OCI-LY7 (cell line): Measurements from ENCODE around the gene SLC4A1. TPM values are rescaled to one million over a fixed set of nuclear protein-coding genes. Genes with fewer than 3 reads are reported as not detected.

Source experiments
- BruUV-seq: library from RNA; stranded (reverse); fragments of 400-500 nt; replicated peaks from 2 replicates; lab custom pipeline; 2021; lab: Mats Ljungman, UMichigan
- CTCF ChIA-PET: fragments of 300-600 bp; sonication (Branson Sonifier 250); formaldehyde crosslinking; loops from one replicate; lab custom pipeline; 2022; ENCODE audit warnings: antibody characterized with exemption; ENCODE audit not compliant: unreplicated experiment; lab: Charles Lee
- POLR2A ChIA-PET: fragments of 300-600 bp; sonication (Branson Sonifier 250); formaldehyde crosslinking; loops from one replicate; lab custom pipeline; 2022; ENCODE audit warnings: antibody characterized with exemption; lab: Charles Lee
- DNase-seq: peaks from one replicate; pipeline ENCODE4 v3.0.0-alpha.2; 2015; ENCODE audit warnings: low spot score
- H2AFZ ChIP-seq: fragments of 200-600 bp; sonication (generic), shearing (Covaris generic); 2 replicates; pipeline ENCODE4 v1.6.1; 2014; ENCODE audit warnings: mild to moderate bottlenecking, antibody characterized with exemption, low read length, moderate library complexity
- H3K27ac ChIP-seq: fragments of 200-600 bp; sonication (generic); 2 replicates; pipeline ENCODE4 v1.5.1; 2014; ENCODE audit warnings: mixed run types, low read depth, mild to moderate bottlenecking, moderate library complexity, low read length, inconsistent platforms; ENCODE audit not compliant: poor library complexity, severe bottlenecking
- H3K36me3 ChIP-seq: fragments of 200-600 bp; sonication (generic); 2 replicates; pipeline ENCODE4 v1.6.1; 2014; ENCODE audit warnings: mild to moderate bottlenecking, antibody characterized with exemption, low read length, moderate library complexity, mixed read lengths; ENCODE audit not compliant: insufficient read depth
- H3K4me1 ChIP-seq: fragments of 200-600 bp; sonication (generic); 2 replicates; pipeline ENCODE4 v1.5.1; 2014; ENCODE audit warnings: mild to moderate bottlenecking, low read length; ENCODE audit not compliant: insufficient read depth, poor library complexity, severe bottlenecking
- H3K4me2 ChIP-seq: fragments of 200-600 bp; sonication (generic); 2 replicates; pipeline ENCODE4 v1.6.1; 2014; ENCODE audit warnings: mild to moderate bottlenecking, low read length
- H3K4me3 ChIP-seq: fragments of 200-600 bp; sonication (generic); 2 replicates; pipeline ENCODE4 v1.5.1; 2014; ENCODE audit warnings: mild to moderate bottlenecking, low read depth, low read length; ENCODE audit not compliant: poor library complexity, severe bottlenecking
- H3K79me2 ChIP-seq: fragments of 200-600 bp; sonication (generic); 2 replicates; pipeline ENCODE4 v1.6.1; 2016; ENCODE audit warnings: low read depth, mild to moderate bottlenecking, low read length, moderate library complexity, mixed read lengths; ENCODE audit not compliant: insufficient read depth
- H3K9me2 ChIP-seq: fragments of 200-600 bp; sonication (generic); 2 replicates; pipeline ENCODE4 v1.6.1; 2016; ENCODE audit warnings: mild to moderate bottlenecking, low read length, mixed read lengths; ENCODE audit not compliant: insufficient read depth
- H3K9me3 ChIP-seq: fragments of 200-600 bp; sonication (generic); 2 replicates; pipeline ENCODE4 v1.6.1; 2014; ENCODE audit warnings: mild to moderate bottlenecking, mixed run types, low read length, mixed read lengths
- H4K20me1 ChIP-seq: fragments of 200-600 bp; sonication (generic); 2 replicates; pipeline ENCODE4 v1.6.1; 2014; ENCODE audit warnings: mild to moderate bottlenecking, antibody characterized with exemption, low read length, moderate library complexity, mixed read lengths; ENCODE audit not compliant: insufficient read depth
- CTCF ChIP-seq: fragments of 200-600 bp; sonication (generic); conservative IDR thresholded peaks from 2 replicates; pipeline ENCODE4 v1.5.1; 2014; ENCODE audit warnings: mild to moderate bottlenecking, antibody characterized with exemption, low read length, moderate library complexity, mixed read lengths
- EZH2phosphoT487 ChIP-seq: fragments of 200-600 bp; sonication (generic); IDR thresholded peaks from 2 replicates; pipeline ENCODE4 v1.6.1; 2018; ENCODE audit warnings: low read depth, borderline replicate concordance, mild to moderate bottlenecking, mixed run types, antibody characterized with exemption, low read length, moderate library complexity, mixed read lengths
- intact Hi-C: fragments of 100-400 bp; cut with micrococcal nuclease; formaldehyde crosslinking; loops from one replicate; pipeline ENCODE4 v1.10.0; 2022; ENCODE audit not compliant: unreplicated experiment
- total RNA-seq, 2 experiments: library from RNA; depleted of rRNA in 1 of 2; stranded (reverse); fragments of >200 nt in 1 of 2; shearing (Covaris generic) in 1 of 2; gene quantifications; 2 replicates each; pipeline ENCODE4 v1.2.3, GENCODE V29; 2014 to 2022

SLC4A1 gene
- total RNA-seq, 2 experiments from 2014 or later: not detected

DNA sequence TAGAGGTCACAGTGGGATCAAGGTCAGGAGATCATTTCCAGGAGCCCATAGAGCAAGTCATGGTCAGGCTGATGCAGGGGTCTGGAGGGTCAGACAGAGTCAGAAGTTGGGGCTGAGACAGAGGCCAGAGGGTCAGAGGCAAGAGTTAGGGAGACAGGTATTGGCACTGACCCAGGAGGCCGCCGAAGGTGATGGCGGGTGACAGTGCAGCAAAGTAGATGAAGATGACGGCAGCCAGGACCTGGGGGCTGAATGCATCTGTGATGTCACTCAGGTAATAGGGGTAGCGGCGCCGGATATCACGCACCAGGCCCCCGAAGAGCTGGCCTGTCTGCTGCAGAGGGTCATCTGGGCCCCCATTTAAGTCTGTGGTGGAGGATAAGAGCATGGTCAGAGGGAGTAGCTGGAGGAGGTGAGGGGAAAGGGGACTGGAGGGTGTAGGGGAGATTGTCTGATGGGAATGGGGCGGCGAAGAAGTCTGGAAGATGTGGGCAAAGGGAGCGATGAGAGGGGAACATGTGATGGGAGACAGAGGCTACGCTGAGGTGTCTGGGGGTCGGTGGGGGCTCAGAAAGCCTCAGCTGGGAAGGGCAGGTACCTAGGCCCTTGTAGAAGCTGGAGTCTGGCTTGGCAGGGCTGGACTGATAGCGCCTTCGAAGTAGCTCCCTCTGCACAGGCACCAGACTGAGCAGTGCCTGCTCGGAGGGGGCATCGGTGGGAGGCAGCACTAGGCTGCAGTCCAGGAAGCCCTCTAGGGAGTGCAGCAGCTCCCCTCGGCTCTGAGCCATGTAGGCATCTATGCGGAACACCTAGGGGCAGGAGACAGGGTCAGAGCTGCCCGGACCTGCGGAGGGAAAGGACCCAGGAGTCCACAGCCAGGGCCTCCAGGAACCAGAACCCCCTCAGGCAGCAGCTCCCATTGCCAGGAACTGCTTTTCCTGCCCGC lies 9.8 kb downstream of the SLC4A1 start:
- Histone ChIP-seq H3K36me3 (no peaks in the 10 kb centered on the region), H3K4me1 (no peaks in the 10 kb centered on the region), H3K4me3 (no peak overlapping the region), H3K9me2 (no peaks in the 10 kb centered on the region), H3K4me2 (no peak overlapping the region), H3K79me2 (no peaks in the 10 kb centered on the region), H4K20me1 (no peaks in the 10 kb centered on the region), H3K27ac (no peak overlapping the region), H2AFZ (no peak overlapping the region), H3K9me3 (no peaks in the 10 kb centered on the region)
- BruUV-seq: no TSS peak
- CTCF ChIA-PET: no interaction called here
- no peak for DNase-seq
- TF ChIP-seq EZH2phosphoT487 (no peak), CTCF (no peak)
- intact Hi-C loops: no loop called here
- POLR2A ChIA-PET: no interaction called here

DNA sequence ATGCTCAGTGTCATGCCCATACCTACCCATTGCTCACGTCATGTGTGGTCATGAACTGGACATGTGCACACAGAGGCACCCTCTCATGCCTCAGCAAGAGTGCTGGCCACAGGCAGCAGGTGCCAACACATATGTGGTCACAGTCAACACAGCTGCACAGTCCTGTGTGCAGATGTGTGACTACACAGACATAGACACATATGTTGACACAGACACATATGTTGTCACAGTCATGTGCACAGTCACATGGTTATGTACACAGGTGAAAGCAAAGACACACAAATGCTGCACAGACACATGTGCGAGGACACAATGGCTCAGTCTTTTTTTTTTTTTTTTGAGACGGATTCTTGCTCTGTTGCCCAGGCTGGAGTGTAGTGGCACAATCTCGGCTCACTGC lies 11.3 kb downstream of the SLC4A1 start:
- CTCF ChIA-PET: no interaction called here
- TF ChIP-seq EZH2phosphoT487: no peak
- no peak for TF ChIP-seq CTCF
- Histone ChIP-seq H3K4me2 (no peak overlapping the region), H3K9me3 (no peaks in the 10 kb centered on the region), H4K20me1 (no peaks in the 10 kb centered on the region), H3K4me3 (no peak overlapping the region), H3K79me2 (no peaks in the 10 kb centered on the region), H3K36me3 (no peaks in the 10 kb centered on the region), H2AFZ (no peak overlapping the region), H3K27ac (no peak overlapping the region), H3K4me1 (no peaks in the 10 kb centered on the region), H3K9me2 (no peaks in the 10 kb centered on the region)
- POLR2A ChIA-PET: no interaction called here
- no peak for DNase-seq
- intact Hi-C loops: no loop called here
- BruUV-seq: no TSS peak

- CTCF ChIA-PET: no interaction called here
These were observed 12.0 kb downstream of the SLC4A1 start for GRCh38 chr17:44255915-44256314.

More at GRCh38 chr17:44255915-44256314, 12.0 kb downstream of the SLC4A1 start:
- no peak overlapping the region for H3K4me3 ChIP-seq
- intact Hi-C loops: no loop called here
- no peak overlapping the region for H3K4me2 ChIP-seq
- no peaks in the 10 kb centered on the region for H3K9me3 ChIP-seq
- H4K20me1 ChIP-seq: no peaks in the 10 kb centered on the region
- no peaks in the 10 kb centered on the region for H3K4me1 ChIP-seq
- no peaks in the 10 kb centered on the region for H3K79me2 ChIP-seq
- H3K36me3 ChIP-seq: no peaks in the 10 kb centered on the region
- TF ChIP-seq CTCF (no peak), EZH2phosphoT487 (no peak)
- no peak overlapping the region for H2AFZ ChIP-seq
- no peak overlapping the region for H3K27ac ChIP-seq
- no TSS peak for BruUV-seq
- no peak for DNase-seq
- no peaks in the 10 kb centered on the region for H3K9me2 ChIP-seq
- POLR2A ChIA-PET: interaction anchor here (1.1 kb wide), 1 partner anchor 9 kb away, joined by 3 read pairs; no protein-coding TSS in a partner anchor
